Thoracic aorta (tissue), 2 donors: ENCODE measurements around the gene COL15A1. TPM values are rescaled to one million over a fixed set of nuclear protein-coding genes. Genes with fewer than 3 reads are reported as not detected.

Experiments
- ATAC-seq: fragments of 150-250 bp; one replicate; pipeline ENCODE4 v1.8.0; 2017; ENCODE audit warnings: low read depth; ENCODE audit not compliant: insufficient number of reproducible peaks, low FRiP score
- DNase-seq: peaks from one replicate; pipeline ENCODE4 v3.0.0-alpha.2; 2020; ENCODE audit warnings: low spot score
- H3K27ac ChIP-seq, 2 donors: fragments of 200-600 bp; sonication (generic); 1 replicate in 1 of 2; 2 replicates in 1 of 2; pipeline ENCODE4 v1.5.1; 2016; ENCODE audit warnings: mild to moderate bottlenecking in 2 of 2, moderate library complexity in 2 of 2
- H3K27me3 ChIP-seq: fragments of 200-600 bp; sonication (generic); replicated peaks from 2 replicates; pipeline ENCODE4 v1.6.0; 2016; ENCODE audit warnings: mild to moderate bottlenecking; ENCODE audit not compliant: insufficient read depth
- H3K36me3 ChIP-seq: fragments of 200-600 bp; sonication (generic); one replicate; pipeline ENCODE4 v1.5.1; 2016
- H3K4me1 ChIP-seq, 2 donors: fragments of 200-600 bp; sonication (generic); 1 replicate in 1 of 2; 2 replicates in 1 of 2; pipeline versions ENCODE4 v1.5.1 to v1.6.0; 2016; ENCODE audit warnings: low read depth in 2 of 2, mild to moderate bottlenecking in 1 of 2; ENCODE audit not compliant: control insufficient read depth in 1 of 2
- H3K4me3 ChIP-seq: fragments of 200-600 bp; sonication (generic); 2 replicates; pipeline ENCODE4 v1.5.1; 2016; ENCODE audit warnings: mild to moderate bottlenecking
- H3K9me3 ChIP-seq: fragments of 200-600 bp; sonication (generic); 2 replicates; pipeline ENCODE4 v1.5.1; 2016
- CTCF ChIP-seq: fragments of 200-600 bp; sonication (generic); IDR thresholded peaks from one replicate; pipeline ENCODE4 v1.5.1; 2019; ENCODE audit warnings: antibody characterized with exemption
- total RNA-seq, 2 donors: library from RNA; depleted of rRNA; stranded (reverse); fragments of >200 nt; gene quantifications; one replicate each; pipeline versions ENCODE4 v1.1.0 to v1.2.3, GENCODE V29; 2016

The COL15A1 gene
- total RNA-seq, 2 donors from 2014 or later, result 23.3 to 70.4 TPM

DNA sequence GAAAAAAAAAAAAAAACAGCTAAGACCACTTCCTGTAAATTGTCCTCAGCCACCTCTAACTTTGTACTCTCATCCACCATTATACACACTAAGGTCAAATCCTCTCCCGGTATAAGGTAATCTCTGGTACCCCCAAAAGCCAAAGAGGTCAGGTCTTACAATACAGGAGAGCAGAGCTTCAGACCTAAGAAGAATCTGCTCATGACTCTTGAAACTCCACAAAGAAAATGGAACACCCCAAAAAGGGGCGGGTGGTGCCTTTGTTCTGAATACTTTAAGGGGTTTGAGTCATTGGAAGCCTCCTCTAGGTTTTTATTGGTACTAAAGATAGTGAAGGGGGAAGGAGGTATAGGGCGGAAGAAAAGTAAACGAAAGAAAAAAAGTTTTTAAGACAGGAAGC, 69.8 kb downstream of the COL15A1 start:
- Histone ChIP-seq H3K27me3 (no peaks in the 10 kb centered on the region), H3K36me3 (no peaks in the 10 kb centered on the region), H3K4me1 (no peaks in the 10 kb centered on the region), H3K27ac (no peak overlapping the region), H3K9me3 (no peaks in the 10 kb centered on the region), H3K4me3 (no peak overlapping the region)
- DNase-seq (no peak), ATAC-seq (no peak)
- TF ChIP-seq CTCF, result no peak

DNA sequence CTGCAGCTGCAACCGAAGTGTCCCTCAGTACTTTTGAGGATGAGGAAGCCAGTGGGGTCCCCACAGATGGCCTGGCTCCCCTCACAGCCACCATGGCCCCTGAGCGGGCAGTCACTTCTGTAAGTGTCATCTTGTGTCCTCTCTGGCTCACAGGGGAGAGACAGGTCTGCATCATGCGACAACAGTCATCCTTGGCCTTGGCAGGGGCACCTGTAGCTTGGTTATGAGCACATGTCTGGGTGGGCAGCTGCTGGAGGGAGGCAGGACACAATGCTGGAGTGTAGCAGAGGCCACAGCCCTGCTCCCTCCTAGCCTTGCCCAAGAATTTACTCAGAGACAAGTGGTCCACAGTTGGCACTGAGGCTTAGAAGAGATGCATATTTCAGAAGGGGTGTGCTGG, 71.7 kb downstream of the COL15A1 start:
- TF ChIP-seq CTCF, result no peak
- DNase-seq (no peak), ATAC-seq (no peak)
- H3K4me1 ChIP-seq, result peaks cover 5 to 10% of the 10 kb centered on the region in 2 donors
- no peak overlapping the region for H3K27ac ChIP-seq
- H3K36me3 ChIP-seq, result no peaks in the 10 kb centered on the region
- no peaks in the 10 kb centered on the region for H3K27me3 ChIP-seq
- H3K9me3 ChIP-seq, result no peaks in the 10 kb centered on the region
- no peak overlapping the region for H3K4me3 ChIP-seq

GRCh38 chr9:99015890-99016289, 72.2 kb downstream of the COL15A1 start:
- ATAC-seq, result no peak
- no peak overlapping the region for H3K27ac ChIP-seq

DNA sequence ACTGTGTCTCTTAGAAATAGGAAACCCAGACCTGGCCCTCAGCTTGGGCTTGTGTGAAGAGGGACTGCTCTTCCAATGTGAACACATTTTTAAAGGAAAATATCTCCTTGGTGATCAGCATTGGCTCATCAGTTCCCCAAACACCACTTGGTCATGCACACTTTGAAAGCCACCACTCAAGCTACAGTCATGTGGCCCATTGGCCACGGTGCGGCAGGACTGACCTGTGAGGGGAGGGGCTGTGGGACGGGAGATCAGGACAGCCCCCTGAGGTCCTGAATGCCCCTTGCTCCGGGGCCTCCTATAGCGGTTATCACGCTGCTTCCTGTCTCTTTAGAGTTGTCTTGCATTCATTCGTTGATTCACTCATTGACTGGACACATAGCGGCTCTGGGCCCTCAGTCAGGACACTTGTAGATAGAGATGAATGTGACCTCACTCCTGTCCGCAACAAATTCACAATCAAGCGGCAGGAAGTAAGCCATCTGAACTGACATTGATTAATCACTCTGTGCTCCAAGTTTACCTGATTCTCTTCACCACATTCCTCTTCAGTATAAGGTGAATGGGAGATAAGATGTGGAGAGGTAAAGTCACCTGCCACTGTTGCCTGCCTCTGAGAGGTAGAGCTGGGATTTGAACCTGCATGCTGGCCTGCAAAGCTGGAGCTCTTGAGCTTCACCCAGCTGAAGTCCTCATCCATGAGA, 73.1 kb downstream of the COL15A1 start:
- TF ChIP-seq CTCF, result no peak
- ATAC-seq, result no peak
- peaks cover 6 to 11% of the 10 kb centered on the region in 2 donors for H3K4me1 ChIP-seq
- H3K4me3 ChIP-seq, result no peak overlapping the region
- H3K9me3 ChIP-seq, result no peaks in the 10 kb centered on the region
- no peaks in the 10 kb centered on the region for H3K36me3 ChIP-seq
- no peaks in the 10 kb centered on the region for H3K27me3 ChIP-seq
- no peak for DNase-seq
- no peak overlapping the region for H3K27ac ChIP-seq

More at GRCh38 chr9:99015890-99016289, 72.2 kb downstream of the COL15A1 start:
- no peaks in the 10 kb centered on the region for H3K27me3 ChIP-seq
- no peaks in the 10 kb centered on the region for H3K36me3 ChIP-seq
- H3K9me3 ChIP-seq, result no peaks in the 10 kb centered on the region
- no peak overlapping the region for H3K4me3 ChIP-seq
- no peak for TF ChIP-seq CTCF
- peaks cover 6 to 11% of the 10 kb centered on the region in 2 donors for H3K4me1 ChIP-seq
- no peak for DNase-seq

DNA sequence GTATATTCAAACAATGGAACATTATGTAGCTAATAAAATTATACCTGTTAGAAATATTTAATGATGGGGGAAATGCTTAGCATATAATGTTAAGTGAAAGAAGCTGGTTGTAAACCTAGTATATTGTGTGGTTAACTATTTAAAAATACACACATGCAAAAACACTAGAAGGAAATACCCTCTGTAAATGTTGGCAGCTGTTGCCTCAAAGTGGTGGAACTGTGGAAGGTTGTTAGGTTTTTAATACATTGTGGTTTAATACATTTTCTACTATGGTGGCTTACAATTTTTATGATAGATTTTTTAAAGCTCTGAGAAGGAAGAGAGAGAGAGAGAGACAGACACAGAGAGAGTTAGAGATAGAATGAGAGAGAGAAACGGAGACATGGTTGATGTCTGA, 74.9 kb downstream of the COL15A1 start:
- H3K4me3 ChIP-seq, result no peak overlapping the region
- H3K4me1 ChIP-seq, result peaks cover 7 to 17% of the 10 kb centered on the region in 2 donors
- H3K27ac ChIP-seq, result peak overlapping the region in 1 of 2 donors; percentile 26
- no peak for TF ChIP-seq CTCF
- ATAC-seq (no peak), DNase-seq (no peak)
- H3K36me3 ChIP-seq, result no peaks in the 10 kb centered on the region
- no peaks in the 10 kb centered on the region for H3K27me3 ChIP-seq
- H3K9me3 ChIP-seq, result no peaks in the 10 kb centered on the region
